Measurements from ENCODE around the gene DKK2. TPM values are rescaled to one million over a fixed set of nuclear protein-coding genes. Genes with fewer than 3 reads are reported as not detected.

Gene DKK2
- total and polyA plus RNA-seq, 10 of the 15 experiments (the other 5 are each of a cell fraction or from before 2014, with no cell fraction given): not detected

GRCh38 chr4:107037199-107037584 lies 1.1 kb upstream of the DKK2 start:
- peak; percentile 48; the same call in 2 of the 3 replicates for ATAC-seq
- intact Hi-C loops (cut with micrococcal nuclease; ENCODE audit: unreplicated experiment) (no loop called here), in situ Hi-C loops (cut with MboI) (loop anchor here (25.0 kb wide), 1 partner anchor 700 kb away; no protein-coding TSS in a partner anchor)
- no peak for FAIRE-seq
- Histone ChIP-seq H3K4me3 (no peak overlapping the region), H3K4me2 (ENCODE audit: control insufficient read depth, insufficient read depth) (no peak overlapping the region), H3K79me2 (ENCODE audit: control insufficient read depth, insufficient read depth, low read length) (no peaks in the 10 kb centered on the region), H3K9me3 (replicated peaks; ENCODE audit: control insufficient read depth, insufficient read depth, low read length) (no peaks in the 10 kb centered on the region), H3K9ac (ENCODE audit: control insufficient read depth, insufficient read depth, low read length) (no peak overlapping the region), H3K36me3 (ENCODE audit: control insufficient read depth in 2 of 2, insufficient read depth in 2 of 2, low read length in 1 of 2) (no peaks in the 10 kb centered on the region), H3K27me3 (replicated peaks in 1 of 2; ENCODE audit: control insufficient read depth in 2 of 2, insufficient read depth in 2 of 2, low read length in 1 of 2) (peaks cover 26% of the 10 kb centered on the region in 2 experiments), H2AFZ (ENCODE audit: control insufficient read depth, low read depth, low read length) (no peak overlapping the region), H3K27ac (ENCODE audit: control insufficient read depth, insufficient read depth) (no peak overlapping the region), H3K4me1 (ENCODE audit: control insufficient read depth, insufficient read depth, low read length) (peaks cover 6% of the 10 kb centered on the region), H4K20me1 (ENCODE audit: control insufficient read depth, insufficient read depth) (0 out of 2 replicates have a peak, but pooled peaks cover 2% of the 10 kb centered on the region)
- ChIA-PET POLR2A (no interaction called here), RAD21 (ENCODE audit: unreplicated experiment) (no interaction called here), SMC1A (ENCODE audit: uncharacterized antibody, unreplicated experiment) (interaction anchor here (1.2 to 2.1 kb wide), 2 partner anchors 20 to 145 kb away, joined by 3 to 4 read pairs; no protein-coding TSS in a partner anchor), CTCF (interaction anchor here (0.6 to 1.0 kb wide), 2 partner anchors 146 to 1447 kb away, joined by 3 to 4 read pairs; no protein-coding TSS in a partner anchor)
- no TSS peak for BruUV-seq (replicated peaks)
- no peak for DNase-seq (ENCODE audit: low read depth, low spot score)
- TF ChIP-seq CEBPZ (IDR thresholded peaks at IDR 0.05; ENCODE audit: low read depth, low read length): no peak
- no peak for TF ChIP-seq IRF4 (IDR thresholded peaks at IDR 0.05; ENCODE audit: low read depth, low read length)
- peak; percentile 20 to 27 (median 20); a peak in 5 of 6 replicates for TF ChIP-seq CTCF (IDR thresholded peaks at IDR 0.05 in 2 of 3, conservative IDR thresholded peaks at IDR 0.05 in 1 of 3; ENCODE audit: control insufficient read depth in 2 of 3, extremely low read depth in 1 of 3, insufficient read depth in 1 of 3, low read depth in 3 of 3, low read length in 3 of 3)
- 1% methylated on average over 19 of the region's 19 CpGs for WGBS (ENCODE audit: insufficient coverage, insufficient replicate concordance, low lambda C conversion rate, missing lambda C conversion rate)

Measured in GM12878 (cell line).